GM19023 (cell line): ENCODE measurements around the gene GSTCD.
"Not testable (repeated sequence)": the region's sequence is repeated elsewhere in the genome, so short reads cannot be mapped to it uniquely, and the experiment has no call there.

Source experiments
- ATAC-seq: cut with Tn5 transposase; IDR thresholded peaks from one replicate; pipeline ENCODE4 v1.9.1; 2021; ENCODE audit warnings: mild to moderate bottlenecking, moderate library complexity; ENCODE audit not compliant: unreplicated experiment

The GSTCD gene, protein sequence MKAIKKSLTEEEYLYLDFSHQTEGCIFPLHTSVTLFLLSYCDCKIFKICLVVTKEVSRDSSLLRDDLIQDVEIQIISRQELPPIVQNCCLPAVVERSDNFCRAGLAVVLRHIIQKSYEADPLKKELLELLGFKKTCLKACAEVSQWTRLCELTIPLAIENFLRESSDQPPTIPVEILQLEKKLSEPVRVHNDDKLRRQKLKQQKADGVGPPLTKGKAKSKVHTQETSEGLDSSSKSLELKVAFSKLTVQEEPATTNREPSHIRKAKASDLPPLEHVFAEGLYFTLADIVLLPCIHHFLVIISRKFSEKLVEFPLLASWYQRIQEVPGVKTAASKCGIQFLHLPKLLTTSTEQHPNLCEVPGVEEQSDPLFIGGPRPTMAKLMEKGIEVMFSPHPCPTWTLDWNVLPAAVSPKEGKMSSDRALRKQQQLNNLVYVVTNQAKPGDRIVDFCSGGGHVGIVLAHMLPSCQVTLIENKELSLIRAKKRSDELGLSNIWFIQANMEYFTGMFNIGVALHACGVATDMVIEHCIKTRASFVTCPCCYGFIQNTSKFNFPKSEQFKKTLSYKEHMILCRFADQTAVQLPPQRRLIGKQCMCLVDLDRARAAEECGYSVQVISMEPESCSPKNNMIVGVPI

DNA sequence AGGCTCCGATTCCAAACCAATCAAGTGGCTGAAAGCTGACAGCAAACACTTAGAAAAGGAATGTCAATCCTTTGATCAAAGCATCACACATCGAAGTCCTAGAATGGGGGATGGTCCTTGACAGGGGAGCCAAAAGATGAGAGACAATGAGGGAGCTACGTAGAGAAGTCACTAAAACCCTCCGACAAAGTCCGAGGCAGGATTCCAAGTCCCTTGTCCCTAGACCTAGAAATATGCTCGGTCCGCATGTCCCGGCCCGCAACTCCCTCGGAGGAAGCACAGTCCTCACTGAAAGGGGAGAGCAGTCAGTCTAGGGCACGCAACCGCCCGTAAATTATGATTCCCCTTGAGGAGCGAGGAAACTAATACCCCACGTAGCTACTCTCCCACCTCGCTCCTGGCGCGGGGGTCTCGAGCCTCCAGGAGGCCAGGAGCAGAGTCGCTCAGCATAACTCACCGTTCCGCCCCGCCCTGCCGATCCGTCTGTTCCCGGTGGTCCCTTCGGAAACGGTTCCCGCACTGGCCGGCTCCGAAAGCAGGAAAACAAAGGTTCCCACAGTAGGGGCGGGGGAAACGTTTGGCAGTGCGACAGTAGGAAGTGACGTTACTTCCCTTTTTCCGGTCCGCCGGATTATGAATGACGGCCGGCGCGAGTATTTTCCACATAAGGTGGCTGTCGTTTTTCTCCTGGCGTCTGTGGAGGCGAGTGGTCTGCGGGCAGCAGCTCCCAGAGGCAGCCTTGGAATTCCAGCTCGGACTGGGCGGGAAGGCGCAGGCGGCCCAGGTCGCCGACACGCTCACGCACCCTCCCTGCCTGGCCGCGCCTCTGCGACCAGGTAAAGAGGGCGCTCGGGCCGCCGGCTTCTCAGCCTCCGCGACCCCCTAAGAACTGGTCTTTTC, at the start of gene GSTCD, which contains the start of gene INTS12:
TSS of gene GSTCD (plus strand) at position 604 of the 900 bp plus-strand sequence. CDS start 8,830 bp downstream, outside the sequence.
TSS of gene INTS12 (minus strand) at position 509 of the 900 bp plus-strand sequence. CDS start 8,684 bp downstream, outside the sequence.
- ATAC-seq: peak; percentile 84

DNA sequence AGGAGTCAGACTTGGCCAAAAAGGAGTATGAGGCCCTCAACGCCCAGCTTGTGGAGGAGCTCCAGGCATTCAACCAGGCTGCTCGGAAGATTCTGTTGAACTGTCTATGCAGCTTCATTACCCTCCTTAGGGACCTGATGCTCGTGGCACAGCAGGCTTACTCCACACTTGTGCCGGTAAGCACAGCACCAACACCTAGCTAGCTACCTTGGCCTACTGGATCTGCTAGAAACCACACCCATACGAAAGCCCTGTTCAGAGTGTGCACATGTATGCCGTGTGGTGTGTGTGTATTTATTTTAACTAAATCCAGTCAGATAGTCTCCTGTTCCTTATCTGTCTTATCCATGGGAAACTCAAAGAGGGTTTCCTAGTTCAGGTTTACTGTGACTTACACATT, 49.4 kb upstream of the GSTCD start:
- ATAC-seq: no peak

DNA sequence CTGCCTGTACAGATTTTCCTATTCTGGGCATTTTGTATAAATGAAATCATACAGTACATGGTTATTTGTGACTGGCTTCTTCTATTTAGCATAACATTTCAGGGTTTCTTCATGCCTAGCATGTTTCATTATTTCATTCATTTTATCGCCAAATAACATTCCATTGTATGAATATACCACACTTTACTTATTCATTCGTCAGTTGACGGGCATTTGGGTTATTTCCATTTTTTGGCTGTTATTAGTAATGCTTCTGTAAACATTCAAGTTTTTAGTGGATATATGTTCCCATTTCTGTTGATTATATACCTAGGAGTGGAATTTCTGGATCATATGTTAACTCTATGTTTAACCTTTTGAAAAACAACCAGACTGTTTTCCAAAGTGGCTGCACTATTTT, 47.6 kb upstream of the GSTCD start:
- no peak for ATAC-seq

DNA sequence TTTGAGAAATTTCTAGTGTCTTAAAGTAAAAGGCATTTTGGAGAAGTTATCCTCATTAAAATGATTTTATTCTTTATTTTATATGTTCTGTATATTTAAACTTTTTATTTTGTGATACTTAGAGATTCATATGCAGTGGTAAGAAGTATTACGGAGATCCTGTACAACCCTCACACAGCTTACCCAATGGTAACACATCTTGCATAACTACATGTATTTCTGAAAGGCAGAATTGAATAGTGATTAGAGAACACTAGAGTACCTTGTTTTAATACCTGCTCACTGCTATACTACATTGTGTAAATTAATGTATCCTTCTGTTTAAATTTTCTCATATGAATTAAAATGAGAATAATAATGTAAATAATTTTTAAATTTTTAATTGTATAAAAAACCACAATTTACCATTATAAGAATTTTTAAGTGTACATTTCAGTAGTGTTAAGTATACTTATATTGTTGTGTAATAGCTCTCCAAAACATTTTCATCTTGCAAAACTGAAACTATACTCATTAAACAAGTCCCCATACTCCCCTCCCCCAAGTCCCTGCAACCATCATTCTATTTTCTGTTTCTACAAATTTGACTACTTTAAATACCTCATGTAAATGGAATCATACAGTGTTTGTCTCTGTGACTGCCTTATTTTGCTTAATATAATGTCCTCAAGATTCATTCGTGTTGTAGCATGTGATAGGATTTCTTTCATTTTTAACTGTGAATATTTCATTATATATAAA, 45.5 kb upstream of the GSTCD start:
- no peak for ATAC-seq

DNA sequence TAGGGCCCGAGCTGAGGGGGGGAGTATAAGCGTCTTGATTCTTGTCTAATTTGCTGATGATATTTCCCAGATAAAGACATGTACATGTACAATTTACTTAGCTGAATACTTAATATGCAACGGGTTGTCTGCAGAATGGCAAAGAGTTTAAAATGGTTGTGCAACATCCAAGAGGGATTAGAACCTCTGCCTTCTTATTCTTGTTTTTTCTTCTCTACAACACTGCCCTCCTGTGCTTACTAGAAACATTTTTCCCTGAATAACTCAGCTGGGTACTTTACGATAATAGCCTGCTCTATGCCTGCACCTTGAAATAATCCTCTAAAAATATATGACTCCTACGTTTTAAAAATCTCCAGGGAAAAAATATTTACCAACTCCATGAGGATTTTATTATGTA, 41.9 kb upstream of the GSTCD start:
- ATAC-seq: no peak

DNA sequence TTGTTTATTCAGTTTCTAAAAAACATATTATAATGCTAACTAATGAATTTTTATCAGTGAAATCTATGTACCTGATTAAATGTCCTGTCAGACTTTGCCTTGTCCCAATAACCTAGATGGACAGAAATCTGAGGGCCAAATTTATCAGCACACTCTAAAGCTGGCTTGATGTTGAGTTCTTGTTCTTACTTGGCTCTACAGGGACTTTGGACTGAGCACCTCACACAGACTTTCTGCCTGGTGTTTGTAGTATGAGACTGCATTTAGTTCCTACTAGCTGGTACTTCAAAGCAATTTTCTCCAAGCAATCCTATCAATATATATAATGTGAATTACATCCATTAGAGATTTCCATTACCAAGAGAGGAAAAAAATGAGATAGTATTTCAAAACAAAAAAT, 37.9 kb upstream of the GSTCD start:
- no peak for ATAC-seq

DNA sequence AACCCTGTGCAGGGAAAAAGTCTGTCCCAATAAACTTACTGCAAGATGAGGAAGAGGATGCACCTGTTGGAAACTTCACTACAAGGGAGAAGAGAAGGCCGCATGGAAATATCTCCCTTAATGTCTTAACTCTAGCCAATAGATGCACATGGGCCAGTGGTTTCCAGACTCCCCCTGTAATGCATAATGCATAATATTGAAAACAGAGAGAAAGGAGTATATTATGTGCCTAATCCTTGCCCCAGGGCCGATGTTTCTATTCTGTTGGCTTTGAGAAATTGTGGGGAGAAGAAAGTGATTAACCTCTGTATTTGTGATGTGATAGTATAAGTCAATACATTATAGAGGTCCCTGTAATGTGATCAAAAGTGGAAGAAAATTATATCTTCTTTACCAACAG, 37.3 kb upstream of the GSTCD start:
- no peak for ATAC-seq

DNA sequence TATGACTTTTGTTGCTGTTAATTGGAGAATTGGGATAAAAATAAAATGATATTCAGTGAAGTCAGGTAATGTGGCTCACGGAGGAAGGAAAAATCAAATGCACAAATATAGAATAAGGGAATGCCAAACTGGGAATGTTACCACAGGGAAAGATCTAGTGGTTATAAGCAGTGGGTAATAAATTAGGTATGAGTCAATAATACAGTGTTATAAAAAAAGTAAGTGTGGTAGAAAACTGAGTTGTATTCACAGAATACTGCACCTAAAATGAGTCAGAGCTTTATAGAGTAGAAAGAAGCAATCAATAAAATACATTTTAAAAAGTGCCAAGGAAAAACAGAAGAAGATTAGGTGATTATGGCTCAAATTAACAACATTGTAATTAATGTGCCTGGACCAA, 34.6 kb upstream of the GSTCD start:
- no peak for ATAC-seq

DNA sequence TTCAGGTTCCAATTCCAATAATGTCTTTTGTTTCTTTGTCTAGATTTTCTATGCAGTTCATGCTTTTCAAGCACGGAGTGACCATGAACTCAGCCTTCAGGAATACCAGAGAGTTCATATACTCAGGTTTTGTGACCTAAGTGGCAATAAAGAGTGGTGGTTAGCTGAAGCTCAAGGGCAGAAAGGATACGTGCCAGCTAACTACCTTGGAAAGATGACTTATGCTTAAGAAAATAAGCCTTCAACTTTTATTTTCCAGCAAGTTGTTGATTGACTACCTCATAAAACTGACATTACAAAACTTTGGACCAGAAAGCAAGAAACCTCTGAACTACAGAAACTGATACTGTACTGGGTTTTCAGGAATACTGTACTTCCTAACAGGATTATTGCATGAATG, 30.9 kb upstream of the GSTCD start:
- no peak for ATAC-seq

DNA sequence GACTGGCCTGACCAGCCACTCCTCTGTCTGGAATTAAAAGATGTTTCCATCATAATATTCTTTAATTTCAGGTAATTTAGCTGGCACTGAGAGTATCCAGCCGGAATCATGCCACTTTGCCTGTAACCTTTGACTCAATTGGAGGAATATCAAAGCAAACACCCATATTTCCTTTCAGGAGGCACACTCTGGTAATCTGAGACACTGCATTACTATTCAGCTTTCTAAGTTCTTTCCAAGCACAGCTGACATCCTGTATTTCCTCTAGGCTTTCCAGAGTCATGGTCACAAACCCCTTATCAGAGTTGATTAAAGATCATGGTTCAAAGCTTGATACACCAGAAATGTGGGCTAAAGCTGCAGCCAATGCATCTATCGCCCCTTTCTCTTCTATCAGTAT, 29.4 kb upstream of the GSTCD start:
- ATAC-seq: no peak

DNA sequence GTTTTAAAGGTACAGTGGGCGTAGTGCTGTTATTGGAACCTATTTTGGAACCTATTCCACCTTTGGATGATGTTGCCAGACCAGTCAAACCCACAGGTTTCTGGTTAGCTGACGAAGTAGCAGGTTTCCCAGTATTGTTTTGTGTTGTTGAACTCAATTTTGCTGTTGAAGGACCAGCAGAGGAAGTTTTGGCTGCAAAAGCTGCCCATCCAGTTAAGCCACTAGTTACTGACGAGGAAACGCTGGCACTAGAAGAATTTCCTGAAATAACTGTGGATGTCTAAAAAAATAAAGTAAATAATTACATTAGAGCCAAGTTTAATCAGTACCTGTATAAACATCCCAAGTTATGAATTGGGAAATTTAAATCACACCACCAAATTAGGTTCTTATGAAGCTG, 25.5 kb upstream of the GSTCD start:
- ATAC-seq: no peak

DNA sequence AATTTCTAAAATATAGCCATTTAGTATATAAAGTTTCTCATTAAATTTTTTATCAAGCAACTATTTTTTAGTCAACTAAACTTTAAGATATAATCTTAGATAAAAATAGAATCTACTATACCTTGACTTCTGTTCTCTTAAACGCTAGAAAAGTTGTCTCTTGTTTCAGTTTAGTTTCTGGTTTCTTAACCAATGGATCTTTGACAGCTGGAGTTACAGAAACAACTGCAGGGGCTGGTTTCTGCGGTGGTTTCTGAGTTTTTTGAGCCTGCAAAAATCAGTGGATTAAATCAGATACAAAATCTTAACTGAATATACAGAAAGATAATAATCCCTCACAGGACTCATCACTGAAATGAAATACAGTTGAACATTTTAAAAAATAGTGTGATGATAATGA, 22.0 kb upstream of the GSTCD start:
- no peak for ATAC-seq

DNA sequence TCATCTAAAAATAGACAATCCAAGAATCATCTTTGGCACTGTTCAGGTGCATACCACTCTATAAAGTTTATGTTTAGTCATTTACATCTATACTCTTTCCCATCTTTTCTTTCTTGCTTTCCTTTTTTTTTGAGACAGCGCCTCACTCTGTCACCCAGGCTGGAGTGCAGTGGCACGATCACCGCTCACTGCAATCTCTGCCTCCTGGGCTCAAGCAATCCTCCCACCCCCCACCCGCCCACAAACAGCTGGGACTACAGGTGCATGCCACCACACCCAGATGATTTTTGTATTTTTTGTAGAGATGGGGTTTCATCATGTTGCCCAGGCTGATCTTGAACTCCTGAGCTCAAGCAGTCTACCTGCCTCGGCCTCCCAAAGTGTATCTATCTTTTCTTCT, 13.8 kb upstream of the GSTCD start:
- not testable (repeated sequence) for ATAC-seq

DNA sequence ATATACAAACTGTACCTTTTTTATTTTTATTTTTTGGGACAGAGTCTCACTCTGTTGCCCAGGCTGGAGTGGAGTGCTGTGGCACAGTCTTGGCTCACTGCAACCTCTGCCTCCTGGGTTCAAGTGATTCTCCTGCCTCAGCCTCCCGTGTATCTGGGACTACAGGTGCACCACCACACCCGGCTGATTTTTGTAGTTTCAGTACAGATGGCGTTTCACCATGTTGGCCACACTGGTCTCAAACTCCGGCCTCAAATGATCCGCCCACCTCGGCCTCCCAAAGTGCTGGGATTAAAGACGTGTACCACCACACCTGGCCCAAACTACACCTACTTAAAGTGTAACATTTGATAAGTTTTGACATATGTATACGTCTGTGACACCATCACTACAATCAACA, 12.8 kb upstream of the GSTCD start:
- not testable (repeated sequence) for ATAC-seq

DNA sequence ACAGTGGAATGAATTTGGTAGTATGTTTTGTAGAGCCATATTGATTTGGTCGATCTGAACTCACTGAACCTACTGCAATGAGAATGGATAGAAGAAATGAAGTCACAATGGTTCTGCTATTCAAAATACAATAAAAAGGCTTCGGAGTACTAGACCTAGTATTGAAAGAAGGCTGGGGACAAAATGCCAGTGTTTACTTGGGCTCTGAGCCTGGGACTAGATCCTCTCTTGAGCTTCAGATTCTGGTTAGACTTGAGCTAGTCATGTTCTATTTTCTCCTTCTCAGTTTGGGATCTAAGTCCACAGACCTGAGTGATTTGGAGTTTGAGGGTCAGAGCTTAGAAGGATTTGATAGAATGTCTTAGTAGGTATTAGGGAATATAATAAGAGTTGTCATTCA, 10.0 kb upstream of the GSTCD start:
- no peak for ATAC-seq

DNA sequence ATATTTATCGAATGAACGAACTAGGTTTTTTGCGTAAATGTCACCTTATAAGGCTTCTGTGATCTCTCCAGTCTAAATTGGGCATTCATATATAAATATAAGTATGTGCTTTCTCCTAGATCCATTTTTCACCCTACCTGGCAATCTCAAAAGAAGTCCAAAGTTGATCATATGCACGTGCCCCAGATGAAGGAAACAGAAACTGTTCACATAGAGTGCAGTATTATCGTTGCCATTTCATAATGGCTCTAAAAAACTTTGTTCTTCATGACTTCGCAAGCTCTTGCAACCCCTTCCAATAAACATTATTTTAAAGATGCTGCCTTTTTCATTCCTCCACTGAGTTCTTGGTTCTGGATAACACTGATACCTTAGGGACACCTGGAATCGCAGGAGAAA, 803 bp upstream of the GSTCD start:
- no peak for ATAC-seq

DNA sequence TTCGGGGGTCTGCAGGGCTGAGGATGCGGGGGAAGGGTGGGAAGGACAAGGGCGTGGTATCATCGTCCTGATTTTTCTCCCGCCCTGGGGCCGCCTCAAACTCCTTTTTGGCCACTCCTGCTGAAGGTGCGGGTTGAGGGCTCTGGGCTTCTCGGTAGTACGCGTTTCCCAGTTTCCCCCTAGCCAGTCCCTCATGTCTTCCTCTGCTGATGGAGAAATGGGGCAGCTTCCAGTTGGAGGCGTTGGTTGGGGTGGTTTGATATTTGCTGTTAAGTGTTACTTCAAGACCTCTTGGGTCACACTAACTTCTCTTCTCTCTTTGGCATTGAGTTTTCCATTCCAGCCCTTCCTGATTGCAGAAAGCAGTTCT, 482 bp downstream of the GSTCD start:
- peak; percentile 39 for ATAC-seq

DNA sequence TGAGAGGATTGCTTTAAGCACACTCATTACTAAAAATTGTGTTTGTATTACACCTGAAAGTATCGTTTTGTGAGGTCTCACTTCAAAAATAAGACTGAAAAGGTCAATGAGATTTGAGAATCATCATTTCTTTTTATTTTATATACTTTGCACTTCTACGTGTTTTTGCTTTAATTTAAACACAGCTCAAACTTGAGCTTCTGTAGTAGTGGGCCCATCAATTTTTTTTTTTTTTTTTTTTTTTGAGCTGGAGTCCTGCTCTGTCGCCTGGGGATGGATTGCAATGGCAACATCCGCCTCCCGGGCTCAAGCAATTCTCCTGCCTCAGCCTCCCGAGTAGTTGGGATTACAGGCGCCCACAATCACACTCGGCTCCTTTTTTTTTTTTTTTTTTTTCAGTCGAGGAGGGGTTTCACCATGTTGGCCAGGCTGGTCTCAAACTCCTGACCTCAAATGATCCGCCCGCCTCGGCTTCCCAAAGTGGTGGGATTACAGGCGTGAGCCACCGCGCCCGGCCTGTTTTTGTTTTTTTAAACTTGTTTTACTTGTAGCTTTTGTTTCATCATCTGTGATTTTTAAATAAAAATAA, 1.5 kb downstream of the GSTCD start:
- no peak for ATAC-seq

DNA sequence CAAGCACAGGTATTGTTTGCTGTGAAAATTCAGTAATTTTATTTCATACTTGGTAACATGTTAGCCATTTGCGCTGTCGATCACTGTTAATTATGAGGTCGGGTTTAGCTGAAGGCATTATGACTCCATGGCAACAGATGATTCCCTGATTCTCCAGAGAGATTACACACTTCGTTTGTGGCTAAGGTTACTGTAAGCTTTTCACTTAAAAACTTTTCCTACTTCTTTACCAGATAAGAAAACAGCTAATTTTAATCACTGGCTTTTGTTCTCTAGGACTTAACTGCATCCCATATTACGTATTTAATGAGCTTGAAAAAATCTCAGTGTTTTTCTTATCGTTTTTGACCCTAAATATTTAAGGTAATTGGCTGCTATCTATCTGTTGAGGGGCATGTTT, 2.1 kb downstream of the GSTCD start:
- ATAC-seq: no peak

DNA sequence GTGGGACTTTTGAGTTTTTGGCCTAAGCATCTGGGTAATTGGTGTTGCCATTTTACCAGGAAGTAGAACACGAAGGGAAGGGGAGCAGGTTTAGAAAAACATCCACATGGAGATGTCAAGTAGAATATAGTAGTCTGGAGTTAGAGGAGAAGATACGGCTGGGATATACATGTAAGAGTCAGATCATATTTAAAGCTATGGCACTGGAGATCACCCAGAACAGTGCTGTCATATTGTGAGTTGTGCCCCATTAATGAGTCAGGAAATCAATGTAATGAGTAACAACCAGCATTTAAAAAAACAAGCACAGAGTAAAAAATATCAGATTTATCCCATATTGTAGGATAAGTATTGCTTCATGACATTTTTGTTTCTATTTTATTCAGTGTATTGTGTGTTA, 4.2 kb downstream of the GSTCD start:
- ATAC-seq: no peak
